T-helper 17 cell (primary cell): ENCODE data around the gene FXYD3. TPM values are rescaled to one million over a fixed set of nuclear protein-coding genes. Genes with fewer than 3 reads are reported as not detected.

Experiments used
- total RNA-seq, 4 donors: library from RNA in 2 of 4; stranded (reverse) in 2 of 4; gene quantifications; one replicate each; pipeline ENCODE4 v1.2.3 and lab custom pipeline; 2022 to 2026

FXYD3 gene
- total RNA-seq, 2 donors from 2014 or later = not detected

Other genes starting within 250 kb of the FXYD3 start
- 1 to 10 TPM; 3.0 to 3.5 TPM for gene ZNF30, start 188.9 kb upstream of the FXYD3 start, total RNA-seq
- gene ZNF792, start 151.6 kb upstream of the FXYD3 start, total RNA-seq = 10 to 100 TPM; 15.1 to 15.5 TPM
- 100 to 1,000 TPM; 153 to 162 TPM for gene GRAMD1A, start 115.5 kb upstream of the FXYD3 start, total RNA-seq
- 1 to 10 TPM; 1.9 to 6.2 TPM for gene SCN1B, start 85.4 kb upstream of the FXYD3 start, total RNA-seq
- under 1 TPM in 1 of 2 donors, not detected in 1; 0.89 TPM for gene HPN, start 74.1 kb upstream of the FXYD3 start, total RNA-seq
- gene LGI4, start 19.2 kb downstream of the FXYD3 start, total RNA-seq = under 1 TPM; 0.39 to 0.52 TPM
- 1 to 10 TPM; 1.8 to 4.7 TPM for gene FXYD1, start 23.0 kb downstream of the FXYD3 start, total RNA-seq
- 10 to 100 TPM; 17.1 to 20.6 TPM for gene FXYD7, start 27.4 kb downstream of the FXYD3 start, total RNA-seq
- gene FXYD5, start 38.9 kb downstream of the FXYD3 start, total RNA-seq = 100 to 1,000 TPM; 533 to 557 TPM
- gene FAM187B, start 112.9 kb downstream of the FXYD3 start, total RNA-seq = not detected
- 10 to 100 TPM; 42.6 to 44.5 TPM for gene LSR, start 133.2 kb downstream of the FXYD3 start, total RNA-seq
- gene USF2, start 153.1 kb downstream of the FXYD3 start, total RNA-seq = 100 to 1,000 TPM; 204 to 299 TPM
- gene HAMP, start 166.7 kb downstream of the FXYD3 start, total RNA-seq = 1 to 10 TPM in 1 of 2 donors, under 1 TPM in 1; 0.55 to 2.8 TPM
- not detected for gene MAG, start 176.3 kb downstream of the FXYD3 start, total RNA-seq
- gene CD22, start 213.4 kb downstream of the FXYD3 start, total RNA-seq = 10 to 100 TPM in 1 of 2 donors, 1 to 10 TPM in 1; 1.3 to 36.1 TPM
- gene FFAR1, start 232.1 kb downstream of the FXYD3 start, total RNA-seq = 1 to 10 TPM in 1 of 2 donors, not detected in 1; 1.4 TPM
- gene FFAR3, start 242.6 kb downstream of the FXYD3 start, total RNA-seq = under 1 TPM; 0.70 to 0.78 TPM